Astrocyte (in vitro differentiated cells and primary cell): ENCODE data around the gene RHOC.

Experiments used
- EZH2 ChIP-seq: IDR thresholded peaks from 2 replicates; pipeline ENCODE4 v1.6.1; 2012; ENCODE audit warnings: mild to moderate bottlenecking, low read length, inconsistent platforms; ENCODE audit not compliant: insufficient read depth
- TF ChIP-seq, protein P1 (sequence below): IDR thresholded peaks from 2 replicates; pipeline ENCODE4 v1.5.1; 2011; ENCODE audit warnings: low read depth, mild to moderate bottlenecking, inconsistent platforms, low read length, moderate library complexity; ENCODE audit not compliant: insufficient read depth

DNA sequence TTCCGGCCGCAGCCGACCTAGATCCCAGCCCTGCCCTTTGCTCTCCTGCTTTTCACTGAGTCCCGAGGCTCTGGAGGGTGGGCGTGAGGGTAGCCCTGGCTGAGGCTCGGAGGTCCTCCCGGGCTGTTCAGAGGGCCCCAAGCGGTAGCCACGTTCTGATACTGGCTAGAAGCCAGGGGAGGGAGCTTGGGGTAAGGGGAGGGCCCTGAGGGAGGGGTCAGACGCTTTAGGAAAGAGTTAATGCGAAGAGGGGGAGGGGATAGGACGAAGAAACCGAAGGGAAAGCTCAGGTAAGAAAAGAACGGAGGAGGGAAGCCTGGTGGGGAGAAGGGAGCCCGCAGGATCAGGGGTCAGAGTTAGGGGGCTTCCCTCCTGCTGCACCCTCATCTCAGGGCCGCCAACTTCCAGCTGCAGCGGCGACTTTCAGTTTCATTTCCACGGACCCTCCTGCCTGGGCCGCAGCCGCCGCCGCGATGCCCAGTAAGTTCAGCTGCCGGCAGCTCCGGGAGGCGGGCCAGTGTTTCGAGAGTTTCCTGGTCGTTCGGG lies 32.4 kb downstream of the RHOC start, which contains the start of gene MOV10:
- TF ChIP-seq, protein P1, sequence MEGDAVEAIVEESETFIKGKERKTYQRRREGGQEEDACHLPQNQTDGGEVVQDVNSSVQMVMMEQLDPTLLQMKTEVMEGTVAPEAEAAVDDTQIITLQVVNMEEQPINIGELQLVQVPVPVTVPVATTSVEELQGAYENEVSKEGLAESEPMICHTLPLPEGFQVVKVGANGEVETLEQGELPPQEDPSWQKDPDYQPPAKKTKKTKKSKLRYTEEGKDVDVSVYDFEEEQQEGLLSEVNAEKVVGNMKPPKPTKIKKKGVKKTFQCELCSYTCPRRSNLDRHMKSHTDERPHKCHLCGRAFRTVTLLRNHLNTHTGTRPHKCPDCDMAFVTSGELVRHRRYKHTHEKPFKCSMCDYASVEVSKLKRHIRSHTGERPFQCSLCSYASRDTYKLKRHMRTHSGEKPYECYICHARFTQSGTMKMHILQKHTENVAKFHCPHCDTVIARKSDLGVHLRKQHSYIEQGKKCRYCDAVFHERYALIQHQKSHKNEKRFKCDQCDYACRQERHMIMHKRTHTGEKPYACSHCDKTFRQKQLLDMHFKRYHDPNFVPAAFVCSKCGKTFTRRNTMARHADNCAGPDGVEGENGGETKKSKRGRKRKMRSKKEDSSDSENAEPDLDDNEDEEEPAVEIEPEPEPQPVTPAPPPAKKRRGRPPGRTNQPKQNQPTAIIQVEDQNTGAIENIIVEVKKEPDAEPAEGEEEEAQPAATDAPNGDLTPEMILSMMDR: no peak
- no peak for TF ChIP-seq EZH2
